ENCODE data around the gene DTWD2. TPM values are rescaled to one million over a fixed set of nuclear protein-coding genes. Genes with fewer than 3 reads are reported as not detected.

The DTWD2 gene, protein sequence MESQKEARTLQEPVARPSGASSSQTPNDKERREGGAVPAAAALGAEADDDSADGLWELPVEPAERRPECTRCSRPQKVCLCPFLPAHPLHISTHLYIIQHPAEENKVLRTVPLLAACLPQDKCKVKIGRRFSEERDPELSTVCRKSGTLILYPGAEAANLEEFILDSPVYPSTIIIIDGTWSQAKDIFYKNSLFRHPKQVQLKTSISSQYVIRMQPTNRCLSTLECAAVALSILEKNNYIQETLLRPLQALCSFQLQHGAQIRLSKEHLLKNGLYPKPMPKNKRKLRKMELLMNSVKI
- total RNA-seq = 1.7 TPM in 2 replicates

DNA sequence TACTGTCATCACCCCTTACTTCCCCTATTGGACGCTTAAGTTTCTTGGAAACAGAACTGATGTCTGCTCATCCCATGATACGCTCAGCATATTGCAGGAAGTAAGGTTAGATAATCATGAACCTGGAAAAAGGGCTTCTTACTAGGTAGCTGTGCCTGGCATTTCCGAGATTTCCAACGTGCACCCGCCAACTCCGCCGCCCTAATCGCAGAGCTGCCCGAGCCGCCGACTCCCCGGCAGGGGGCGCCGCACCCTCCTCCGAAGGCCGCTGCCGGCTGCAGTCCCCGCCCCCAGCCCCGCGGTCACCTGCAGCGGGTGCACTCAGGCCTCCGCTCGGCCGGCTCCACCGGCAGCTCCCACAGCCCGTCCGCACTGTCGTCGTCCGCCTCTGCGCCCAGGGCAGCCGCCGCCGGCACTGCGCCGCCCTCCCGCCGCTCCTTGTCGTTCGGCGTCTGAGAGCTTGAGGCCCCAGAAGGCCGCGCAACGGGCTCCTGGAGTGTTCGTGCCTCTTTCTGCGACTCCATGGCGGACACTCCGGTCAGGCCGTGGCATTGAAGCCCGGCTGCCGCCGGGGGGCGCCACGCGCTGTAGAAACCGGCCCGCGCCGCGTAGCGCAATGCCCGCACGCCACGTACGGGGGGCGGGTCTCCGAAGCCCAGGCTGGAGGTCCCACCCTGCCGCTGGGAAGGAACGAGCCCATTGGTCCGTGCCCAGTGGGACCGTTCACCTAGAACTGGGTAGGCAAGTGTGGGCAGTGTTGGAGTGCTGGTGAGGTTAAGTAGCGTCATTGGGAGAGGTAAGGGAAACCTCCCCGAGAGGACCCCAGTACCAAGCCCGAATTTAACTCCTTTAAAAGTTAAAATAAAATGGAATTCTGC, at the start of gene DTWD2:
Gene DTWD2, minus strand, starts transcription at position 560 of the 878 bp plus-strand sequence. Its CDS starts 36 bp downstream, at position 524.

Other genes with a start within 250 kb of the DTWD2 start
- 19.2 and 28.8 TPM in 2 replicates for gene DMXL1, start 82.5 kb upstream of the DTWD2 start, total RNA-seq